Skeletal muscle tissue (tissue), 4 donors: ENCODE data around the gene KLF6. TPM values are rescaled to one million over a fixed set of nuclear protein-coding genes. Genes with fewer than 3 reads are reported as not detected.

Experiments used
- H3K27ac ChIP-seq: one replicate; pipeline ENCODE4 v1.7.0; 2013; ENCODE audit warnings: mild to moderate bottlenecking, low read depth, low read length, inconsistent platforms
- H3K27me3 ChIP-seq, 3 donors: one replicate each; pipeline ENCODE4 v1.7.0; 2013; ENCODE audit warnings: low read length in 3 of 3; ENCODE audit not compliant: control insufficient read depth in 3 of 3, insufficient read depth in 3 of 3
- H3K36me3 ChIP-seq, 3 donors: one replicate each; pipeline ENCODE4 v1.7.0; 2013; ENCODE audit warnings: low read length in 3 of 3; ENCODE audit not compliant: control insufficient read depth in 3 of 3, insufficient read depth in 3 of 3
- H3K4me1 ChIP-seq, 3 donors: one replicate each; pipeline ENCODE4 v1.7.0; 2013; ENCODE audit warnings: low read length in 3 of 3, mild to moderate bottlenecking in 3 of 3; ENCODE audit not compliant: control insufficient read depth in 3 of 3, insufficient read depth in 3 of 3
- H3K4me3 ChIP-seq, 3 donors: one replicate each; pipeline ENCODE4 v1.7.0; 2013; ENCODE audit warnings: low read length in 3 of 3
- H3K9ac ChIP-seq, 3 donors: one replicate each; pipeline ENCODE4 v1.7.0; 2013; ENCODE audit warnings: low read length in 3 of 3, mild to moderate bottlenecking in 3 of 3, moderate library complexity in 2 of 3, low read depth in 1 of 3
- H3K9me3 ChIP-seq, 3 donors: one replicate each; pipeline ENCODE4 v1.7.0; 2013; ENCODE audit warnings: low read length in 3 of 3; ENCODE audit not compliant: control insufficient read depth in 3 of 3
- total RNA-seq: library from RNA; depleted of rRNA; stranded (reverse); fragments of >200 nt; gene quantifications from one replicate; pipeline ENCODE4 v1.2.3, GENCODE V29; 2014
- donor health status: Osteomylitis.

Gene KLF6
- total RNA-seq, 1 donor from 2014 or later, result 50.6 TPM

DNA sequence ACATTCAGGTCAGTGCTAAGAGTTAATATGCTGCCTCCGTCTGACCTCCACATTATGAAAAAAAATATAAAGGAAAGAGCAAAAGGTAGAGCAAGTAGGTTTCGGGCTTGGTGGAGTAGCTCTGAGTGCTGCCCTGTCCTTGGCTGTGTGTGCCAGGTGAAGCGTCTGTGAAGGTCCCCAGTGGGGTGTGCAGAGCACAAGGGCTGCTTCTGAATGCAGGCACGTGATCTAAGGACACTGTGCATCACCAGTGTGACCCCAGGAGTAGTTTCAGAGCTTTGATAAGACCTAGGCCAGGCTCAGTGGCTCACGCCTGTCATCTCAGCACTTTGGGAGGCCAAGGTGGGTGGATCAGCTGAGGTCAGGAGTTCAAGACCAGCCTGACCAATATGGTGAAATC lies 36.0 kb downstream of the KLF6 start:
- Histone ChIP-seq H3K27ac (peak overlapping the region; percentile 90), H3K9me3 (no peaks in the 10 kb centered on the region), H3K9ac (peak overlapping the region in 1 of 3 donors; percentile 24), H3K4me1 (peaks cover 30 to 45% (median 36%) of the 10 kb centered on the region in 3 donors), H3K27me3 (no peaks in the 10 kb centered on the region), H3K4me3 (no peak overlapping the region), H3K36me3 (no peaks in the 10 kb centered on the region)

DNA sequence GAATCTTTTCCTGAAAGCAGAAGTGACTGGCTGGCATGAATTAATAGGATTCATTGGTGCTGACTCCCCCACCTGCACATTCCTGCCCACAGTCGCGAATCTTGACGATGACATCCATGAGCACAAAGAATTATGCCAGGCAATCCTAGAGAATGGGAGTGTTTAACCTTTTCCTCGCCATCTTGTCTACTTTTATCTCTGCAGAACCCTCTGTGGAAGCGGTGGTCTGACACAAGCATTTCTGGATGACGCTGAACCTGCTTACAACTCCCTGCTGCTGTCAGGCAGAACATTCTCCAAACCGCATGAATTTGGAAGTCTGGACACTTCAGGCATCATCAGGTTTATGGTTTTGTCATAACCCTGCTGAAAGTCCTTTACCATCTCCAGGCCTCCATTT lies 36.5 kb downstream of the KLF6 start:
- Histone ChIP-seq H3K27ac (peak overlapping the region; percentile 90), H3K36me3 (no peaks in the 10 kb centered on the region), H3K9me3 (no peaks in the 10 kb centered on the region), H3K4me1 (peaks cover 30 to 45% (median 36%) of the 10 kb centered on the region in 3 donors), H3K9ac (peak overlapping the region in 2 of 3 donors; percentile 10 to 24), H3K27me3 (no peaks in the 10 kb centered on the region), H3K4me3 (no peak overlapping the region)

DNA sequence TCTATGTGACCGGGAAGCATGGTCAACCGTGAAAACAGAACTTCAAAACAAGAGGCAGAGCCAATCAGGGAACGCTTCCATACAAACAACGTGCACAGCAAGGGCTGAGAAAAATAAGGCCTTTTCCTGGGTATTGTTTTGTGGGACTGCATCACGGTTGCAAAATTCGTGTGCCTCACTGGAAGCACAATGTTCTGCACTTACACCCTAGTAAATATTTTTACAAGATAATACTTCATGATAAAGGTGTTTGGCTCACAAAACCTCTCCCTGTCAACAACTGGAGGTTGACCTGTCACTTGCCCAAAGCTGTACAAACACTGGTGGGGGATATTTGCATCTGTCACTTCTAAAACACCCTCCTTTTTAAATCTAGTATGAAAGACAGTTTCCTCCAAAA lies 37.0 kb downstream of the KLF6 start:
- Histone ChIP-seq H3K4me1 (peaks cover 30 to 45% (median 36%) of the 10 kb centered on the region in 3 donors), H3K4me3 (peak overlapping the region in 1 of 3 donors; percentile 66), H3K9me3 (no peaks in the 10 kb centered on the region), H3K27ac (peak overlapping the region; percentile 55), H3K36me3 (no peaks in the 10 kb centered on the region), H3K27me3 (no peaks in the 10 kb centered on the region), H3K9ac (peak overlapping the region in 1 of 3 donors; percentile 28)

DNA sequence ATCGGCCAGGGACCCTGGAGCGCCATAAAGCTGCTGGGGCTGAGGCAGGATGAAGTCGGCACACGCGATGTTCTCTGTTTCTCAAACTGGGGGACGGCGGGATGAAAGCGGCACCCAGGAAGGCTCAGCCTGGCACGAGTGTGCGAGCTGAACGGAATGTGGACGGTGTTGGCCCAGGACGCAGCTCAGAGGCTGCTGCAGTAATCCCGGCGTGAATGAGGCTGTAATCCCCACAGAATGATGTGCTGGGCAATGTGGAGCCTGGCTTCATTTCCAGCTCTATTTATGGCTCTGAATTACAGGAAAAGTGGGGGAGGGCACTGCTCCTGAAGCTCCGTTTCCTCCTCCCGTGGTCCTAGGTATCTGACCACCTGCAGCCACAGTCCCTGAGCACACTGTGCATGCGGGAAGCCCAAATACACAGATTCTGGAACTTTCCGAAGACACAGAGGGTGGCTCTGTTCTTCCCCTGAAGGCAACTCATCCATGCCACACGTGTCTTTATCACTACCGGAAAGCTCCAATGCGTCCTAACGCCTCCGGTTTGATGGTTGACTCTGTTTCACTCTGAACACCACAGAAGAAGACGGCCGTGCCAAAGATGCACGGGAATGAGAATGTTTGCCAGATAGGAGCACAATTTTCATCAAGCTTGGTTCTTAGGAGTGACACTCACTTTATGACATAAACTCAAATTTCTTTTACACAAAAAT lies 37.6 kb downstream of the KLF6 start:
- peak overlapping the region; percentile 55 for H3K27ac ChIP-seq
- H3K4me1 ChIP-seq, result peaks cover 30 to 45% (median 36%) of the 10 kb centered on the region in 3 donors
- no peaks in the 10 kb centered on the region for H3K36me3 ChIP-seq
- peak overlapping the region; percentile 48 to 66 (median 57) for H3K4me3 ChIP-seq
- H3K9ac ChIP-seq, result peak overlapping the region in 2 of 3 donors; percentile 28 to 51
- H3K27me3 ChIP-seq, result no peaks in the 10 kb centered on the region
- H3K9me3 ChIP-seq, result no peaks in the 10 kb centered on the region

DNA sequence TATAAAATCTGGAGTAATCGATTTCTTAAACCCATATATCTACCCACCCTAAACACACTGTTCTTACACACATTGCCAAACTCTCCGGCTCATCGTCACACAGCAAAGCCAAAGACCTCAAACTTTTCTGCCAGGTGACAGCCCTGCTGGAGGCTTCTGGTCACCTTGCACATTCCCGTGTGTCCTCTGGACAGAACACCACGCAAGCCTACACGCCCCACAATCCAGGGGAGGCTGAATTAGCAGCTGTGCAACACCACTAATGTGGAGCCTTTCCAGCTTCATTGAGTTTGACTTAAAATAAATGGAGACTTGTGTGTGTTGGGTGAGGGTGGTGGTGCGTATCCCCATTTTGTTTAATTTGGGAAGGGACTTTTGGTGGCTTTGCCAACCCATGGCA lies 38.4 kb downstream of the KLF6 start:
- Histone ChIP-seq H3K9ac (no peak overlapping the region), H3K4me1 (peaks cover 30 to 45% (median 36%) of the 10 kb centered on the region in 3 donors), H3K36me3 (no peaks in the 10 kb centered on the region), H3K9me3 (no peaks in the 10 kb centered on the region), H3K27me3 (no peaks in the 10 kb centered on the region), H3K27ac (no peak overlapping the region), H3K4me3 (no peak overlapping the region)

DNA sequence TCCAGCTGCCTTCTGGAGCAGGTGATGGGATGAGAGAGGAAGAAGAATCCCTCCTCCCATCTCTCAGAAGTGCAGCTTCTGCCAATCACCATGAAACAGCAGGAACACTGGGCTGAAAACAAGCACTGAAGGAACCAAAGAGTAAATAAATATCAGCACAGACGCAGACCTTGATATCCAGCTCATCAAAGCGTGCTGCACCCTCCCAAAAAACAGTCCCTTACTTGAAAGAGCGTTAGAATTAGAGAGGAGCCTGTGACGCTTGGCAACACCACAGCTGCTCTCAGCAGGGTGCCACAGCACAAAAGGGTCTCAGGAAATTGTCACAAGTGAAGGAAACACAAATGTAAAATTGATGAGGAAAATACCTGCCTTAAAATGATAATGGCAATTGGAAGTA lies 39.5 kb downstream of the KLF6 start:
- H3K36me3 ChIP-seq, result no peaks in the 10 kb centered on the region
- no peak overlapping the region for H3K9ac ChIP-seq
- H3K9me3 ChIP-seq, result no peaks in the 10 kb centered on the region
- H3K4me1 ChIP-seq, result peaks cover 29 to 40% (median 36%) of the 10 kb centered on the region in 3 donors
- H3K27ac ChIP-seq, result no peak overlapping the region
- no peak overlapping the region for H3K4me3 ChIP-seq
- no peaks in the 10 kb centered on the region for H3K27me3 ChIP-seq

DNA sequence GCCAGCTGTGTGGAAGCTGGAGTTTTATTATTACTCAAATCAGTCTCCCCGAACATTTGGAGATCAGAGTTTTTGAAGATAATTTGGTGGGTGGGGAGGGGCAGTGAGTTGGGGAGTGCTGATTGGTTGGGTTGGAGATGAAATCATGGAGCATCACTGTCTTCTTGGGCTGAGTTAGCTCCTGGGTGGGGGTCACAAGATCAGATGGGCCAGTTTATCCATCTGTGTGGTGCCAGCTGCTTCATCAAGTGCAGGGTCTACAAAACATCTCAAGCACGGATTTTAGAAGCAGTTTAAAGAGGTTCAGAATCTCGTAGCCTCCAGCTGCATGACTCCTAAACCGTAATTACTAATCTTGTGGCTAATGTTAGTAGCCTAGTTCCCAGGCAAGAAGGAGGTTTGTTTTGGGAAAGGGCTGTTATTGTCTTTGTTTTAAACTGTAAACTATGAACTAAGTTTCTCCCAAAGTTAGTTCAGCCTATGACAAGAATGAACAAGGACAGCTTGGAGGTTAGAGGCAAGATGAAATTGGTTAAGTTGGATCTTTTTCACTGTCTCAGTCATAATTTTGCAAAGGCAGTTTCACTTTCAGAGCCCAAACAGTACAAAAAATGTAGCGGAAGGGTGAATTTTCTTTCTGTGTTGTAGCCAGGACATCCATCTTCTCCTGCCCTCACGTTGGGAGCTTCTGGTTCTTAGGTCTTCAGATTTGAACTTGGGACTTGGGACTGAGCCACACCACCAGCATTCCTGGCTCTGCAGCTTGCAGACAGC lies 43.1 kb downstream of the KLF6 start:
- no peak overlapping the region for H3K9ac ChIP-seq
- no peaks in the 10 kb centered on the region for H3K9me3 ChIP-seq
- H3K27me3 ChIP-seq, result no peaks in the 10 kb centered on the region
- peak overlapping the region in 1 of 3 donors; percentile 27 for H3K4me3 ChIP-seq
- H3K27ac ChIP-seq, result peak overlapping the region; percentile 3
- peaks cover 3 to 12% (median 5%) of the 10 kb centered on the region in 3 donors for H3K4me1 ChIP-seq
- H3K36me3 ChIP-seq, result no peaks in the 10 kb centered on the region

DNA sequence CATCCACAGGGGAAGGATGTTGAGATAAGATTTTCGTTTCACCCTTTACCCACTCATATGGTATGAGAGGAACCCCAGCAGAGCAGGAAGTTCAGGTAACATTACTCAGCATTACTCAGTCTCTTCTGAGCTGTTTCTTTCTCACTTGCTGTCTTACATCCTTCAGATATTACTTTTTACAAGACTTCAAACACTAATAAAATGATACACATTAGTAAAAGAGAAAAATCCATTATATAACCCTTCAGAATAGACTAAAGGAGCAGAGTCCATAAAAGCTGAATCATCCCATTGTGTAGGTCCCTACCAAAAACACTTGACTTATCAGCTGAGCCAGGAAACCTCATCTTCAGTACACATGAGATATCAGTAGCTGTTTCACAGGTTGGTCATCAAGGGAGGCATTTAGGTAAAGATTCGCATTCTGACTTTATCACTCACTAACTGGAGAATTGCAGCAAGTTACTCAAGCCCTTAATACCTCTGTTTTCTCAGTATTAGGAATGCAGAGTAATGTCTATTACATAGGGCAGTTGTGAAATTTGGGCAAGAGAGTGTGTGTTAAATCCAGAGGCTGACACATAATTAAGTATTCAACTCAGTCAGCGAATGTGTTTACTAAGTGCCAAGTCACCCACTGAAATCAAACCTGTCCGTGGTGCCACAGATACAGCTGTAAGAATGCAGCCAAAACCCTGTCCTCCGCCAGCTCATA lies 44.7 kb downstream of the KLF6 start:
- no peak overlapping the region for H3K27ac ChIP-seq
- H3K27me3 ChIP-seq, result no peaks in the 10 kb centered on the region
- no peak overlapping the region for H3K9ac ChIP-seq
- no peak overlapping the region for H3K4me3 ChIP-seq
- no peaks in the 10 kb centered on the region for H3K36me3 ChIP-seq
- H3K9me3 ChIP-seq, result no peaks in the 10 kb centered on the region
- peaks cover 0 to 6% (median 0%) of the 10 kb centered on the region in 3 donors for H3K4me1 ChIP-seq

DNA sequence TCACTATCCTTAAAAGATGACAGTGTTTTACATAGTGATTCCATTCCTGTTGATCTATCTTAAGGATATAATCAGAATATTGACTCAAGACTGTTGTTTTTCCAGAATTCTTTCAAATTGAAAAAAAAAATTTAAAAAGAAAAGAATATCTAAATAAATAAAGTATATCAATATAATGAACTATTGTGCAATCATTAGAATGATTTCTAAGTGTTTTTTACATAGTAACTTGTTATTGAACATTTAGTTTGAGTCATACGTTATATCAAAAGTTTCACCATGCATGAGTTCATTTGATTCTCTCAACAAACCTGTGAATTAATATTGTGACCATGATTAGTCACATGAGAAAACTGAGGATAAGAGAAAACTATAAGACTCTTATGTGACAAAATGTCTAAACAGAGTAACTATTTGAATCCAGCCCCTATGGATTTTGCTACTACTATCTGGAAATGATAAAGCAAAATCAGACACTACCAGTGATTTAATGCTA lies 46.1 kb downstream of the KLF6 start:
- Histone ChIP-seq H3K9me3 (no peaks in the 10 kb centered on the region), H3K4me3 (no peak overlapping the region), H3K27me3 (no peaks in the 10 kb centered on the region), H3K27ac (no peak overlapping the region), H3K36me3 (no peaks in the 10 kb centered on the region), H3K4me1 (peaks cover 0 to 5% (median 0%) of the 10 kb centered on the region in 3 donors), H3K9ac (no peak overlapping the region)
